ENCODE data around the gene DOCK6. TPM values are rescaled to one million over a fixed set of nuclear protein-coding genes. Genes with fewer than 3 reads are reported as not detected.

DOCK6 gene
- total RNA-seq, 1 experiment from 2014 or later: 57.9 TPM

- H3K27ac Mint-ChIP-seq: peak overlapping the region in 1 of 3 experiments; percentile 82; a peak in 2 of 7 replicates
- no peak overlapping the region for H2BK5ac ChIP-seq (ENCODE audit: insufficient read length, low read length)
- no peak overlapping the region for H2BK15ac ChIP-seq (ENCODE audit: low read depth, low read length)
- no peaks in the 10 kb centered on the region for H3K9me3 ChIP-seq (ENCODE audit: control insufficient read depth, low read depth, low read length)
- H3K79me1 ChIP-seq (ENCODE audit: insufficient read depth, low read depth, low read length, poor library complexity, severe bottlenecking): no peaks in the 10 kb centered on the region
- no peak overlapping the region for H3K27ac ChIP-seq (ENCODE audit: insufficient read length, low read depth, low read length)
- no peaks in the 10 kb centered on the region for H4K20me1 ChIP-seq (ENCODE audit: control insufficient read depth, insufficient read depth, insufficient read length)
- H3K79me2 ChIP-seq (ENCODE audit: insufficient read depth, low read length): no peaks in the 10 kb centered on the region
- DNase-seq: no peak
- H3K9me3 Mint-ChIP-seq: no peaks in the 10 kb centered on the region
- no peak overlapping the region for H3K56ac ChIP-seq (ENCODE audit: insufficient read length, low read depth, low read length)
- no peak overlapping the region for H2BK20ac ChIP-seq (ENCODE audit: low read depth, low read length, poor library complexity, severe bottlenecking)
- H3K4me2 ChIP-seq (ENCODE audit: insufficient read depth, insufficient read length, low read length): no peak overlapping the region
- no CpG with 5 or more reads among the region's 6 CpGs for WGBS (ENCODE audit: extremely low coverage, insufficient read length, low lambda C conversion rate)
- no peaks in the 10 kb centered on the region for H3K27me3 Mint-ChIP-seq (ENCODE audit: low read depth)
- no peak overlapping the region for H3T11ph ChIP-seq (ENCODE audit: low read length)
- H4K91ac ChIP-seq (ENCODE audit: insufficient read length, low read depth, low read length): no peak overlapping the region
- no peak overlapping the region for H3K4me3 Mint-ChIP-seq
- no peak overlapping the region for H2BK120ac ChIP-seq (ENCODE audit: low read depth, low read length, poor library complexity, severe bottlenecking)
- no peak overlapping the region for H3K18ac ChIP-seq (ENCODE audit: insufficient read length, low read depth, low read length)
- no peak overlapping the region for H3K4ac ChIP-seq (ENCODE audit: low read depth, low read length)
- no peak overlapping the region for H4K5ac ChIP-seq (ENCODE audit: insufficient read length, low read depth, low read length)
- TF ChIP-seq, protein P1, sequence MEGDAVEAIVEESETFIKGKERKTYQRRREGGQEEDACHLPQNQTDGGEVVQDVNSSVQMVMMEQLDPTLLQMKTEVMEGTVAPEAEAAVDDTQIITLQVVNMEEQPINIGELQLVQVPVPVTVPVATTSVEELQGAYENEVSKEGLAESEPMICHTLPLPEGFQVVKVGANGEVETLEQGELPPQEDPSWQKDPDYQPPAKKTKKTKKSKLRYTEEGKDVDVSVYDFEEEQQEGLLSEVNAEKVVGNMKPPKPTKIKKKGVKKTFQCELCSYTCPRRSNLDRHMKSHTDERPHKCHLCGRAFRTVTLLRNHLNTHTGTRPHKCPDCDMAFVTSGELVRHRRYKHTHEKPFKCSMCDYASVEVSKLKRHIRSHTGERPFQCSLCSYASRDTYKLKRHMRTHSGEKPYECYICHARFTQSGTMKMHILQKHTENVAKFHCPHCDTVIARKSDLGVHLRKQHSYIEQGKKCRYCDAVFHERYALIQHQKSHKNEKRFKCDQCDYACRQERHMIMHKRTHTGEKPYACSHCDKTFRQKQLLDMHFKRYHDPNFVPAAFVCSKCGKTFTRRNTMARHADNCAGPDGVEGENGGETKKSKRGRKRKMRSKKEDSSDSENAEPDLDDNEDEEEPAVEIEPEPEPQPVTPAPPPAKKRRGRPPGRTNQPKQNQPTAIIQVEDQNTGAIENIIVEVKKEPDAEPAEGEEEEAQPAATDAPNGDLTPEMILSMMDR (conservative IDR thresholded peaks at IDR 0.05): no peak
- H4K8ac ChIP-seq (replicated peaks; ENCODE audit: insufficient read length, low read depth, low read length): no peak overlapping the region
- no peaks in the 10 kb centered on the region for H3K4me1 ChIP-seq (ENCODE audit: insufficient read depth, low read length)
- no peaks in the 10 kb centered on the region for H3K4me1 Mint-ChIP-seq
- H2AK5ac ChIP-seq (ENCODE audit: insufficient read length, low read length): no peak overlapping the region
- H3K9ac ChIP-seq (ENCODE audit: extremely low read depth, insufficient read length, low read length): no peak overlapping the region
- no peak overlapping the region for H3K14ac ChIP-seq (ENCODE audit: insufficient read depth, low read length)
- H3K23ac ChIP-seq (ENCODE audit: insufficient read length, low read depth, low read length): no peak overlapping the region
- H2AFZ ChIP-seq (ENCODE audit: low read length): no peak overlapping the region
- no peak overlapping the region for H2BK12ac ChIP-seq (ENCODE audit: insufficient read length, low read depth, low read length)
- H3K36me3 Mint-ChIP-seq (ENCODE audit: insufficient read depth in 1 of 3, low read depth in 3 of 3): peaks cover 27 to 64% (median 61%) of the 10 kb centered on the region in 3 experiments; a peak in 6 of 7 replicates
- no peaks in the 10 kb centered on the region for H3K27me3 ChIP-seq (ENCODE audit: insufficient read depth, low read length)
- H3K23me2 ChIP-seq (ENCODE audit: insufficient read length, low read depth, low read length, poor library complexity, severe bottlenecking): no peaks in the 10 kb centered on the region
These were observed 89.7 kb downstream of the DOCK6 start for GRCh38 chr19:11172576-11172975.

All from H9 (cell line).